Mesenchymal stem cell (in vitro differentiated cells and primary cell): ENCODE data around the gene SARS1.

Experiments
- DNase-seq: peaks from one replicate; pipeline ENCODE4 v3.0.0-alpha.2; 2013
- H2AFZ ChIP-seq: one replicate; pipeline ENCODE4 v1.6.1; 2013; ENCODE audit warnings: low read depth, mild to moderate bottlenecking, control low read depth, inconsistent platforms, low read length, moderate library complexity
- H2AK5ac ChIP-seq: 2 replicates; pipeline ENCODE4 v1.6.1; 2013; ENCODE audit warnings: low read length, moderate library complexity, mild to moderate bottlenecking, inconsistent platforms; ENCODE audit not compliant: severe bottlenecking
- H2BK120ac ChIP-seq: one replicate; pipeline ENCODE4 v1.6.1; 2013; ENCODE audit warnings: low read depth, mild to moderate bottlenecking, inconsistent platforms, low read length, moderate library complexity
- H2BK12ac ChIP-seq, 2 experiments: one replicate each; pipeline ENCODE4 v1.6.1; 2013; ENCODE audit warnings: inconsistent platforms in 2 of 2, low read length in 2 of 2, mild to moderate bottlenecking in 2 of 2, moderate library complexity in 2 of 2, control low read depth in 1 of 2
- H2BK15ac ChIP-seq: one replicate; pipeline ENCODE4 v1.6.1; 2013; ENCODE audit warnings: mild to moderate bottlenecking, low read depth, inconsistent platforms; ENCODE audit not compliant: poor library complexity, severe bottlenecking
- H2BK5ac ChIP-seq: 2 replicates; pipeline ENCODE4 v1.6.1; 2013; ENCODE audit warnings: low read depth, mild to moderate bottlenecking, low read length, control low read depth, inconsistent platforms; ENCODE audit not compliant: poor library complexity, severe bottlenecking
- H3K14ac ChIP-seq, 2 experiments: one replicate each; pipeline ENCODE4 v1.6.1; 2013; ENCODE audit warnings: inconsistent platforms in 2 of 2, low read length in 2 of 2, control low read depth in 1 of 2, mild to moderate bottlenecking in 1 of 2, moderate library complexity in 1 of 2
- H3K18ac ChIP-seq, 2 experiments: one replicate each; pipeline ENCODE4 v1.6.1; 2013; ENCODE audit warnings: inconsistent platforms in 2 of 2, low read length in 2 of 2, control low read depth in 1 of 2, low read depth in 1 of 2, mild to moderate bottlenecking in 1 of 2
- H3K23ac ChIP-seq, 2 experiments: one replicate each; pipeline ENCODE4 v1.6.1; 2013; ENCODE audit warnings: inconsistent platforms in 2 of 2, low read length in 2 of 2, mild to moderate bottlenecking in 2 of 2, moderate library complexity in 2 of 2, control low read depth in 1 of 2
- H3K27ac ChIP-seq: 2 replicates; pipeline ENCODE4 v1.5.1; 2013; ENCODE audit warnings: mild to moderate bottlenecking, moderate library complexity, low read length, control low read depth, inconsistent platforms; ENCODE audit not compliant: poor library complexity, severe bottlenecking
- H3K27me3 ChIP-seq, 2 experiments: 2 replicates each; pipeline versions ENCODE4 v1.6.1 to v1.7.0; 2013; ENCODE audit warnings: low read length in 2 of 2, mild to moderate bottlenecking in 2 of 2, moderate library complexity in 2 of 2, control low read depth in 1 of 2, inconsistent platforms in 1 of 2; ENCODE audit not compliant: control insufficient read depth in 1 of 2, insufficient read depth in 1 of 2
- H3K36me3 ChIP-seq, 2 experiments: 2 replicates each; pipeline versions ENCODE4 v1.6.1 to v1.7.0; 2013; ENCODE audit warnings: low read length in 2 of 2, control low read depth in 1 of 2, inconsistent platforms in 1 of 2, low read depth in 1 of 2, mild to moderate bottlenecking in 1 of 2; ENCODE audit not compliant: insufficient read depth in 2 of 2, control insufficient read depth in 1 of 2
- H3K4ac ChIP-seq, 2 experiments: one replicate each; pipeline ENCODE4 v1.6.1; 2013; ENCODE audit warnings: inconsistent platforms in 2 of 2, low read length in 2 of 2, mild to moderate bottlenecking in 2 of 2, moderate library complexity in 2 of 2, control low read depth in 1 of 2, low read depth in 1 of 2
- H3K4me1 ChIP-seq: 2 replicates; pipeline ENCODE4 v1.6.1; 2013; ENCODE audit warnings: low read depth, low read length, control low read depth; ENCODE audit not compliant: control insufficient read depth, insufficient read depth
- H3K4me2 ChIP-seq: 2 replicates; pipeline ENCODE4 v1.6.1; 2013; ENCODE audit warnings: low read length, mild to moderate bottlenecking, inconsistent platforms; ENCODE audit not compliant: poor library complexity, severe bottlenecking
- H3K4me3 ChIP-seq, 2 experiments: 2 replicates each; pipeline versions ENCODE4 v1.5.1 to v1.7.0; 2013; ENCODE audit warnings: low read length in 2 of 2, mild to moderate bottlenecking in 2 of 2, control low read depth in 1 of 2, low read depth in 1 of 2; ENCODE audit not compliant: insufficient read depth in 1 of 2
- H3K79me1 ChIP-seq: replicated peaks from 2 replicates; pipeline ENCODE4 v1.6.1; 2013; ENCODE audit warnings: mild to moderate bottlenecking, control low read depth, low read length, inconsistent platforms; ENCODE audit not compliant: poor library complexity, severe bottlenecking
- H3K9ac ChIP-seq: 2 replicates; pipeline ENCODE4 v1.7.0; 2013; ENCODE audit warnings: mild to moderate bottlenecking, low read length, moderate library complexity
- H3K9me3 ChIP-seq: 2 replicates; pipeline ENCODE4 v1.7.0; 2013; ENCODE audit warnings: mild to moderate bottlenecking, low read length; ENCODE audit not compliant: control insufficient read depth
- H4K8ac ChIP-seq: one replicate; pipeline ENCODE4 v1.6.1; 2013; ENCODE audit warnings: inconsistent platforms, mild to moderate bottlenecking, low read length, moderate library complexity
- H4K91ac ChIP-seq: one replicate; pipeline ENCODE4 v1.6.1; 2013; ENCODE audit warnings: mild to moderate bottlenecking, low read length, inconsistent platforms
- WGBS: methylation state at CpG from one replicate; pipeline ENCODE4 v1.1.7; 2013; ENCODE audit warnings: mixed read lengths; 5-methylcytosine and 5-hydroxymethylcytosine counted together

The SARS1 gene

DNA sequence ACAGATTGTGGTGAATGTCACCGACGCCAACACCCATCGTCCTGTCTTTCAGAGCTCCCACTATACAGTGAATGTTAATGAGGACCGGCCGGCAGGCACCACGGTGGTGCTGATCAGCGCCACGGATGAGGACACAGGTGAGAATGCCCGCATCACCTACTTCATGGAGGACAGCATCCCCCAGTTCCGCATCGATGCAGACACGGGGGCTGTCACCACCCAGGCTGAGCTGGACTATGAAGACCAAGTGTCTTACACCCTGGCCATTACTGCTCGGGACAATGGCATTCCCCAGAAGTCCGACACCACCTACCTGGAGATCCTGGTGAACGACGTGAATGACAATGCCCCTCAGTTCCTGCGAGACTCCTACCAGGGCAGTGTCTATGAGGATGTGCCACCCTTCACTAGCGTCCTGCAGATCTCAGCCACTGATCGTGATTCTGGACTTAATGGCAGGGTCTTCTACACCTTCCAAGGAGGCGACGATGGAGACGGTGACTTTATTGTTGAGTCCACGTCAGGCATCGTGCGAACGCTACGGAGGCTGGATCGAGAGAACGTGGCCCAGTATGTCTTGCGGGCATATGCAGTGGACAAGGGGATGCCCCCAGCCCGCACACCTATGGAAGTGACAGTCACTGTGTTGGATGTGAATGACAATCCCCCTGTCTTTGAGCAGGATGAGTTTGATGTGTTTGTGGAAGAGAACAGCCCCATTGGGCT, 38.6 kb downstream of the SARS1 start:
- DNase-seq, result no peak
- Histone ChIP-seq H3K9me3 (no peaks in the 10 kb centered on the region), H2BK12ac (no peak overlapping the region), H3K9ac (no peak overlapping the region), H4K8ac (no peak overlapping the region), H3K4ac (no peak overlapping the region), H3K18ac (no peak overlapping the region), H2BK5ac (no peak overlapping the region), H3K36me3 (peaks cover 0 to 11% of the 10 kb centered on the region in 2 experiments), H2AK5ac (no peak overlapping the region), H4K91ac (no peak overlapping the region), H2AFZ (no peak overlapping the region), H3K14ac (no peak overlapping the region), H3K4me2 (no peak overlapping the region), H3K27ac (no peak overlapping the region), H3K4me1 (peaks cover 41% of the 10 kb centered on the region), H3K23ac (no peak overlapping the region), H3K4me3 (no peak overlapping the region), H2BK15ac (no peak overlapping the region), H3K79me1 (peaks cover 3% of the 10 kb centered on the region), H3K27me3 (peaks cover 0 to 59% of the 10 kb centered on the region in 2 experiments), H2BK120ac (no peak overlapping the region)
- 96% methylated on average over 31 of the region's 31 CpGs for WGBS

DNA sequence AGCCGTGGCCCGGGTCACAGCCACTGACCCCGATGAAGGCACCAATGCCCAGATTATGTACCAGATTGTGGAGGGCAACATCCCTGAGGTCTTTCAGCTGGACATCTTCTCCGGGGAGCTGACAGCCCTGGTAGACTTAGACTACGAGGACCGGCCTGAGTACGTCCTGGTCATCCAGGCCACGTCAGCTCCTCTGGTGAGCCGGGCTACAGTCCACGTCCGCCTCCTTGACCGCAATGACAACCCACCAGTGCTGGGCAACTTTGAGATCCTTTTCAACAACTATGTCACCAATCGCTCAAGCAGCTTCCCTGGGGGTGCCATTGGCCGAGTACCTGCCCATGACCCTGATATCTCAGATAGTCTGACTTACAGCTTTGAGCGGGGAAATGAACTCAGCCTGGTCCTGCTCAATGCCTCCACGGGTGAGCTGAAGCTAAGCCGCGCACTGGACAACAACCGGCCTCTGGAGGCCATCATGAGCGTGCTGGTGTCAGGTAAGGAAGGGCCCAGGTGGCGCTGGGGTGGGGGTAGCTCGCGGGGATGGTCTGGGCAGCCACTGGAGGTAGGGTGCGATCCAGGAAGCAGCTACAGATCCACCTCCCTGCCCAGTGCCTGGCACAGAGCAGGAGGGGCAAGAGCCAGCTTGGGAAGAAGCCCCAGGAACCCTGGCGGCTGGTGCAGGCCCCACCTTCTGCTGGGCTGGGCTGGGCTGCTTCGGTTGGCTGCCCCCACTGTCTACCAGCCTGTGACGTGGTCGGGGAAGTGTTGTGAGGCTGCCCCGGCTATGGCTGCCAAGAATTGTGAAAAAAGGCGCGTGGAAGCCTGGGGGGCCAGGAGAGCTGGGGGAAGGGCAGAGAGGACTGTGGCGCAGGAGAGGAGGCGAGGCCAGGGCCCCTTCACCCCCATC, 39.4 kb downstream of the SARS1 start:
- H3K27me3 ChIP-seq, result peaks cover 0 to 56% of the 10 kb centered on the region in 2 experiments
- no peak overlapping the region for H3K23ac ChIP-seq
- H3K18ac ChIP-seq, result peak overlapping the region; percentile 83 to 97
- peak overlapping the region; percentile 21 for H2BK120ac ChIP-seq
- 89% methylated on average over 31 of the region's 33 CpGs for WGBS
- no peak overlapping the region for H3K4me3 ChIP-seq
- peak overlapping the region; percentile 76 for H2AFZ ChIP-seq
- H4K91ac ChIP-seq, result peak overlapping the region; percentile 41
- peak overlapping the region; percentile 89 for H2BK5ac ChIP-seq
- peak overlapping the region; percentile 77 to 86 for H3K4ac ChIP-seq
- peaks cover 48% of the 10 kb centered on the region for H3K4me1 ChIP-seq
- H3K79me1 ChIP-seq, result peaks cover 3% of the 10 kb centered on the region
- peak overlapping the region; percentile 41 for H3K4me2 ChIP-seq
- H2AK5ac ChIP-seq, result peak overlapping the region; percentile 69
- peak overlapping the region; percentile 90 for H3K27ac ChIP-seq
- DNase-seq, result no peak
- no peak overlapping the region for H2BK15ac ChIP-seq
- peak overlapping the region in 1 of 2 experiments; percentile 78 for H2BK12ac ChIP-seq
- H3K14ac ChIP-seq, result peak overlapping the region in 1 of 2 experiments; percentile 30
- peak overlapping the region; percentile 93 for H4K8ac ChIP-seq
- no peaks in the 10 kb centered on the region for H3K9me3 ChIP-seq
- H3K36me3 ChIP-seq, result peaks cover 0 to 12% of the 10 kb centered on the region in 2 experiments
- H3K9ac ChIP-seq, result no peak overlapping the region

DNA sequence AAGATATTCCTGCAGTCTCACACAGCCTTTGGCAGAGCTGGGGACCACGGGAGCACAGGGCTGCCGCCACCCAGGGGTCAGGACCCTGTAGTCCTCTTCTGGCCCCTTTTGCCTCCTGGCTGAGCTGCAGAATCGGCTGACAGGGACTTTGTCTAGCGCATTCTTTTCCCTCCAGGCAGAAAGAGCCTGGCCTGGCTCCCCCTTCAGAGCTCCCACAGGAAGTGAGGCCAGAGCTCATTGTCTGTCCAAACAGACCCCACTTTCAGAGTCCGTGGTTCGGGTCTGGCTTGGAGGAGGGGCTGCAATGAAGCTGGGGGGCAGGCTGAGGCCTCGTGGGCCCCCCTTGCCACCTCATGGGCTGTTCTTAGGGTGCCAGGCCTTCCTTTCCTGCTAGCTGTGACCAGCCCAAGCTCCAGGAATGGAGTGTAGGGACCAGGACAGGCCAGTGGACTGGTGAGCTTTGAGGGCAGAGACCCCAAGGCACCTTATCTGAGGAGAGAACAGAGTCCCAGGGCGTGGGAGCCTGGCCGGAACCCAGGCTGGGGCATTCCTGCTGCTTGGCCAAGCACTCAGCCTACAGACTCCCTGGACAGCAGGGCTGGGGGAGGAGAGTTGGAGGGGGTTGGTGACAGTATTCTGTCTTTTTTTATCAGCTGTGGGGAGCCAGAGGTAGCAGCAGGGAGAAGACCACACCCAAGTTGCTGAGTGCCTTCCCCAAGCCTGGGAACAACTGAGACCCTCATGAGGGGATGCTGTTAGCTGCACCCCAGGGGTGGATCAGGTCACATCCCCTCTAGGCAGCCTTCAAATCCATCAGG, 40.3 kb downstream of the SARS1 start:
- Histone ChIP-seq H3K36me3 (peaks cover 0 to 21% of the 10 kb centered on the region in 2 experiments), H3K4me1 (peaks cover 52% of the 10 kb centered on the region), H3K9ac (no peak overlapping the region), H3K27me3 (peaks cover 0 to 48% of the 10 kb centered on the region in 2 experiments), H2BK120ac (peak overlapping the region; percentile 21), H3K14ac (peak overlapping the region in 1 of 2 experiments; percentile 97), H3K9me3 (no peaks in the 10 kb centered on the region), H3K27ac (peak overlapping the region; percentile 90), H2AFZ (peak overlapping the region; percentile 76), H3K18ac (peak overlapping the region; percentile 83 to 97), H4K8ac (peak overlapping the region; percentile 93), H2BK12ac (peak overlapping the region; percentile 75 to 81), H2AK5ac (peak overlapping the region; percentile 69), H3K4me2 (peak overlapping the region; percentile 41), H3K4ac (peak overlapping the region; percentile 77 to 86), H3K4me3 (no peak overlapping the region), H3K23ac (no peak overlapping the region), H3K79me1 (peaks cover 3% of the 10 kb centered on the region), H4K91ac (peak overlapping the region; percentile 91), H2BK15ac (peak overlapping the region; percentile 86), H2BK5ac (peak overlapping the region; percentile 89)
- peak; percentile 31 for DNase-seq
- 27% methylated on average over 9 of the region's 9 CpGs for WGBS
